Esophagus muscularis mucosa (tissue), 4 donors: ENCODE results near the gene XAF1.

ENCODE experiments used
- EP300 ChIP-seq: sonication (generic); formaldehyde crosslinking; IDR thresholded peaks from one replicate; pipeline ENCODE4 v1.6.1; 2017; ENCODE audit warnings: antibody characterized with exemption
- POLR2A ChIP-seq: fragments of 450-650 bp; IDR thresholded peaks from one replicate; pipeline ENCODE4 v1.6.1; 2017; ENCODE audit warnings: antibody characterized with exemption, moderate library complexity, mild to moderate bottlenecking, low read depth
- POLR2AphosphoS5 ChIP-seq, 2 donors: sonication (generic); formaldehyde crosslinking; IDR thresholded peaks; one replicate each; pipeline ENCODE4 v1.6.1; 2017; ENCODE audit warnings: antibody characterized with exemption in 2 of 2
- TF ChIP-seq, protein P1 (sequence below), 3 experiments: fragments of 200-600 bp in 2 of 3; fragments of 450-650 bp in 1 of 3; sonication (generic) in 2 of 3; IDR thresholded peaks; one replicate each; pipeline ENCODE4 v1.5.1; 2017 to 2019; ENCODE audit warnings: antibody characterized with exemption in 3 of 3, mild to moderate bottlenecking in 2 of 3, moderate library complexity in 1 of 3

DNA sequence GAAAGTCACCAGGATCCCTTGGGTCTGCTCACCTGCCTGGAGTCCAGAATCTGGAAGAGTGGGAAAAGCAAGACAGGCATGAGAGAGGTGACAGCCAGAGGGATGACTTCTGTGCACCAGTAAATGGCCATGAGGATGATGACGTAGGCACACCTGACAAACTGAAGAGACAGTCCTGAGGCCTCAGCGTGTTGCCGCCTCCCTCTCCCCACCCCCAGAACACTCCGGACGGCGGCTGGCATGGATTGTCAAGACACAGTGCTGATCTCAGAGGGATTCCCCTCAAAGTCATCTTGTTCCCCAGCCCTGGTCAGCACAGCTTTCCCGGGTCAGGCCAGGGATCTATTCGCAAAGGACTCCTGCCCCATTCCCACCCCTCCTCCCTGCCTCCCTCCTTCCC, 48.9 kb upstream of the XAF1 start:
- TF ChIP-seq, protein P1, sequence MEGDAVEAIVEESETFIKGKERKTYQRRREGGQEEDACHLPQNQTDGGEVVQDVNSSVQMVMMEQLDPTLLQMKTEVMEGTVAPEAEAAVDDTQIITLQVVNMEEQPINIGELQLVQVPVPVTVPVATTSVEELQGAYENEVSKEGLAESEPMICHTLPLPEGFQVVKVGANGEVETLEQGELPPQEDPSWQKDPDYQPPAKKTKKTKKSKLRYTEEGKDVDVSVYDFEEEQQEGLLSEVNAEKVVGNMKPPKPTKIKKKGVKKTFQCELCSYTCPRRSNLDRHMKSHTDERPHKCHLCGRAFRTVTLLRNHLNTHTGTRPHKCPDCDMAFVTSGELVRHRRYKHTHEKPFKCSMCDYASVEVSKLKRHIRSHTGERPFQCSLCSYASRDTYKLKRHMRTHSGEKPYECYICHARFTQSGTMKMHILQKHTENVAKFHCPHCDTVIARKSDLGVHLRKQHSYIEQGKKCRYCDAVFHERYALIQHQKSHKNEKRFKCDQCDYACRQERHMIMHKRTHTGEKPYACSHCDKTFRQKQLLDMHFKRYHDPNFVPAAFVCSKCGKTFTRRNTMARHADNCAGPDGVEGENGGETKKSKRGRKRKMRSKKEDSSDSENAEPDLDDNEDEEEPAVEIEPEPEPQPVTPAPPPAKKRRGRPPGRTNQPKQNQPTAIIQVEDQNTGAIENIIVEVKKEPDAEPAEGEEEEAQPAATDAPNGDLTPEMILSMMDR (IDR thresholded peaks at IDR 0.05) = no peak
- TF ChIP-seq POLR2A (no peak), EP300 (no peak), POLR2AphosphoS5 (IDR thresholded peaks at IDR 0.05) (no peak)
